AG09309 (cell line): ENCODE data around the gene ZDHHC19.
A peak's percentile ranks its signal among the peaks of the same experiment; 100 is the strongest.
"Not testable (repeated sequence)": the region's sequence is repeated elsewhere in the genome, so short reads cannot be mapped to it uniquely, and the experiment has no call there.

Experiments
- DNase-seq: peaks from one replicate; pipeline ENCODE4 v3.0.0-alpha.2; 2010; ENCODE audit warnings: low read depth
- H3K4me3 ChIP-seq: 2 replicates; pipeline ENCODE4 v1.5.1; 2011; ENCODE audit warnings: mild to moderate bottlenecking, low read depth, low read length, moderate library complexity; ENCODE audit not compliant: control insufficient read depth
- TF ChIP-seq, protein P1 (sequence below): IDR thresholded peaks from 2 replicates; pipeline ENCODE4 v1.5.1; 2011; ENCODE audit warnings: mild to moderate bottlenecking, low read depth, low read length, inconsistent platforms; ENCODE audit not compliant: insufficient read depth, control insufficient read depth; ENCODE audit errors: missing control alignments

Gene ZDHHC19

DNA sequence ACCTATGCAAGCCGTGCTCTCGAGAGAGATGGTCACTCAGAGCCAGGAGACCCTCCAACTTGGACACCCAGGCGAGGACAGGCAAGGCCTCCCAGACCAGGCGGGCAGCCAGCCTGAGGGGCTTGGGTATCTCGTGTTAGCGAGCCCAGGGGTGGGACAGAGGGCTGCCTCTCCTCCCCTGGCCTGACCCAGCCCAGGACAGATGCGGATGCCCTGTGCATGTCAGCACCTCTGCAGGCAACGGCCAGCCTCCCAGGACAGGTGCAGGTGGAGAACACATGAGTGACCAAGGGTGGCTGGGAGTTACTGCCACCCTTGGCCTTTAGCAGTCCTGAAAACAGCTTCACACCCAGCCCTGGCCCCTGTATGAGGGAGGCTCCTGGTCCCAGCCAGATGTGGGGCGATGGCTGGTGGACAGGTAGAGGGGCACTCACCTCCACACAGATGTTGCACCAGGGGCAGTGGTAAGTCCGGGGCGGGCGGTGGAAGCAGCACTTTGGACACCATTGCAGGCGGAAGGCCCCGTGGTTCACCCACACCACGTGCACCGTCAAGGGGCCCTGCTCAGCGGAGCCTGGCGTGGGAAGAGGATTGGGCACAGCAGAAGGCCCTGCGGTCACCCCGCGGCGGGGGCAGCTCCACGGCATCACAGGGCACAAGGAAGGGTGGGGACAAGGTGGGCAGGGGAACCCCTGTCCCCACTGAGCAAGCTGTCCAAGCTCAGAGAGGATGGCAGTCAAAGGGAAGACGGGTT is 2.1 kb downstream of the ZDHHC19 start:
- TF ChIP-seq, protein P1, sequence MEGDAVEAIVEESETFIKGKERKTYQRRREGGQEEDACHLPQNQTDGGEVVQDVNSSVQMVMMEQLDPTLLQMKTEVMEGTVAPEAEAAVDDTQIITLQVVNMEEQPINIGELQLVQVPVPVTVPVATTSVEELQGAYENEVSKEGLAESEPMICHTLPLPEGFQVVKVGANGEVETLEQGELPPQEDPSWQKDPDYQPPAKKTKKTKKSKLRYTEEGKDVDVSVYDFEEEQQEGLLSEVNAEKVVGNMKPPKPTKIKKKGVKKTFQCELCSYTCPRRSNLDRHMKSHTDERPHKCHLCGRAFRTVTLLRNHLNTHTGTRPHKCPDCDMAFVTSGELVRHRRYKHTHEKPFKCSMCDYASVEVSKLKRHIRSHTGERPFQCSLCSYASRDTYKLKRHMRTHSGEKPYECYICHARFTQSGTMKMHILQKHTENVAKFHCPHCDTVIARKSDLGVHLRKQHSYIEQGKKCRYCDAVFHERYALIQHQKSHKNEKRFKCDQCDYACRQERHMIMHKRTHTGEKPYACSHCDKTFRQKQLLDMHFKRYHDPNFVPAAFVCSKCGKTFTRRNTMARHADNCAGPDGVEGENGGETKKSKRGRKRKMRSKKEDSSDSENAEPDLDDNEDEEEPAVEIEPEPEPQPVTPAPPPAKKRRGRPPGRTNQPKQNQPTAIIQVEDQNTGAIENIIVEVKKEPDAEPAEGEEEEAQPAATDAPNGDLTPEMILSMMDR: no peak
- H3K4me3 ChIP-seq: no peak overlapping the region
- no peak for DNase-seq

DNA sequence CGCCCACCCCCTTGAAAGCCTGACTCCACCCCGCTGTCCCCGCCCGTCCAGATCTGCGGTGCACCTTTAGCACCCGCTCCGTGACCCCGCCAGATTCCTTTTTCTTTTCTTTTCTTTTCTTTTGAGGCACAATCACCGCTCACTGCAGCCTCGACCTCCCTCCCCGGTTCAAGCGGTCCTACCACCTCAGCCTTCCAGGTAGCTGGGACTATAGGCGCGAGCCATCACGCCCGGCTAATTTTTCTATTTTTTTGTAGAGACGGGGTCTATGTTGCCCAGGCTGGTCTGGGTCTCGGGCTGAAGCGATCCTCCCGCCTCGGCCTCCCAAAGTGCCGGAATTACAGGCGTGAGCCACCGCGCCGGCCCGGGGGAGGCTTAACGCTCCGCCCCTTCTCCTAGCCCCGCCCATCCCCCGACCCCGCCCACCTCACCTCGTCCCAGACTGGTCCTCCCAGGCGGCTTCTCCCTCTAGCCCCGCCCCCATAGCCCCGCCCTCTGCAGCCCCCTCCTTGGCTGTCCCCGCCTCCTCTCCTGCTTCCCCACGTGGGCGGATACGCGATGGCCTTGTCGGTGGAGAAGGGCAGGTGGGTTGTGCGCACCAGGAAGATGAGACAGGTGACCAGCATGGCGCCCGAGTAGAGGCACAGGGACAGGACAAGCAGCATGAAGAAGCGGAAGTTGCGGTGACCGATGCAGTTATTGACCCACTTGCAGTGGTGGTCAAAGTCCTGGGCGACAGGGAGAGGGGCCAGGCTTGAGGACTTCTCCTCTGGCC is 3.2 kb downstream of the ZDHHC19 start:
- TF ChIP-seq, protein P1: no peak
- H3K4me3 ChIP-seq: peak overlapping the region; percentile 12

DNA sequence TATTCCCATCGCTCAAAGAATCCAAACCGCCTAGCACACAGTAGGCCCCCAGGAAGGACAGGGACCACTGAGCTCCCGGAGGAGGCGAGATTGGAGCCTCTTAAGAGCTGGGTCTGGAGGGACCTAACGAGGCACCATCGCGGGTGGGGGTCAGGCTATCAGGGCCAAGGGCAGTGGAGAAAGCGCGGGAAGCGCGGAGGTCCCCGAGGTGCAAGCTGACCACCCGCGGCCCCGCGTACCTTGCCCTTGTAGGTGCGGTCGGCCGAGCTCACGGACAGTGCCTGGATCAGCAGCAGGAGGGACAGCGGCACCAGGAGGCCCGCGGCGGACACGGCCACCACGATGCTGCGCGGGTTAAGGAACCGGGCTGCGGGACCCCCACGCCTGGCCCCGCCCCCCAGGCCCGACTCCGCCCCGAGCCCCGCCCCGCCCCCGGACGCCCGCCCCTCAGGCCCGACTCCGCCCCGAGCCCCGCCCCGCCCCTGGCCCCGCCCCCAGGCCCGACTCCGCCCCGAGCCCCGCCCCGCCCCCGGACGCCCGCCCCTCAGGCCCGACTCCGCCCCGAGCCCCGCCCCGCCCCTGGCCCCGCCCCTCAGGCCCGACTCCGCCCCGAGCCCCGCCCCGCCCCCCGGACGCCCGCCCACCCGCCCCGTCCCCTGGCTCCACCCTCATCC is 3.9 kb downstream of the ZDHHC19 start:
- DNase-seq: no peak
- no peak overlapping the region for H3K4me3 ChIP-seq
- TF ChIP-seq, protein P1: no peak

More for the DNA sequence above, 3.2 kb downstream of the ZDHHC19 start:
- DNase-seq: no peak

DNA sequence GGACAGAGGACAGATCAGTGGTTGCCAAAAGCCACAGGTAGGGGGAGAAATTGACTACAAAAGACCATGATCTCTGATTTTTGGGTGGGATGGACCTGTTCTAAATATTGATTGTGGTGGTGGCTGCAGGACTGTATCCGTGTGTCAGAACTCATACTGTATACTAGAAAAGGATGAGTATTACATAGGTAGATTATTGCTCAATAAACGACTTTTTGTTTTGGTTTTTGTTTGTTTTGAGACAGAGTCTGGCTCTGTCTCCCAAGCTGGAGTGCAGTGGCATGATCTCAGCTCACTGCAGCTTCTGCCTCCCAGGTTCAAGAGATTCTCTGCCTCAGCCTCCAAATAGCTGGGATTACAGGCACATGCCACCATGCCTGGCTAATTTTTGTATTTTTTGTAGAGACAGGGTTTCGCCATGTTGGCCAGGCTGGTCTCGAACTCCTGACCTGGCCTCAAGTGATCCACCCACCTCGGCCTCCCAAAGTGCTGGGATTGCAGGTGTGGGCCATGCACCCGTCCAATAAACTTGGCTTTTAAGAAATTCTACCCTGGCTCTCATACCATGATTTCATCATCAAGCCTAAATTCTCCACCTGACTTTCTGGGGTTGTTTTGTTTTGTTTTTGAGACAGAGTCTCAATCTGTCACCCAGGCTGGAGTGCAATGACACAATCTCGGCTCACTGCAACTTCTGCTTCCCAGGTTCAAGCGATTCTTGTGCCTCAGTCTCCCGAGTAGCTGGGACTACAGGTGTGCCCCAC is 5.6 kb downstream of the ZDHHC19 start:
- not testable (repeated sequence) for DNase-seq, H3K4me3 ChIP-seq

DNA sequence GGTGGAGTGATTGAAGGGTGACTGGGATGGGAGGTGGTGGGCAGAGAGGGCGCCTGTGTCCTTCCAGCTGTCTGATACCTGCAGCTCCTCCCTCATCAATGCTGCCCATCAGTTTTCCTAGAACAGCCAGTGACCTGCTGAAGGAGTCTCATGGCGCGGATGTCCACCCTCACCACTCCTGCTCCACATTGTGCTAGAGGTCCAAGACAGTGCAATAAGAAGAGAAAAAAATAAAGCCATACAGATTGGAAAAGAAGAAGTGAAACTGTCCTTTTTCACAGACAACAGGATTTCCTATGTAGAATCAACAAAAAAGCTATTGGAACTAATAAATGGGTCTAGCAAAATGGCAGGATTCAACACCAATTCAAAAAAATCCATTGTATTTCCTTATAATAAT is 7.4 kb downstream of the ZDHHC19 start:
- no peak for DNase-seq
- H3K4me3 ChIP-seq: no peak overlapping the region
- TF ChIP-seq, protein P1: no peak

DNA sequence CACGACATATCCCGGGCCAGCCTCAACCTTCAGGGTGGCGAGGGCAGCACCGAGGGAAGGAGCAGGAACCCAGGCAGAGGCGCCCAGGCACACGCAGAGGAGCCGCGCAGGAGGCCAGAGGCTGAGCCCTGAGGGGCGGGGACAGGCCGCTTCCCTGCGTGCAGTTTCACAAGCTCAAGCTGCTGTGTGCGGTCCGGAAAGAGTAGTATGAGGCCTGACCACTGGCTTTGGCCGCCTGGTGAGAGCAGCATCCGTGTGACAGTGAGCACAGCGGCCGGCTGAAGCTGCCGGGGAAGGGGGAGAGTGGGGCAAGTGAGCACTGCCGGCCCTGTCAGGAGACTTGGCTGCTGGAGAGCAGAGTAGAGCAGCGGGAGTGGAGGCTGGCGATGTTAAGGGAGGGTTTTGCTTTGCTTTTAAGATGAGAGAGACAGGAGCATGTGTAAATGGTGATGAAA is 8.7 kb downstream of the ZDHHC19 start:
- DNase-seq: no peak
- H3K4me3 ChIP-seq: no peak overlapping the region
- TF ChIP-seq, protein P1: no peak
